MM.1S (cell line): ENCODE data around the gene ARPC5.

ENCODE experiments used
- CTCF ChIP-seq: fragments of 300-600 bp; sonication (generic); IDR thresholded peaks from 2 replicates; pipeline ENCODE4 v1.5.1; 2016; ENCODE audit warnings: antibody characterized with exemption, low read length, mixed read lengths
- EZH2 ChIP-seq: fragments of 300-600 bp; sonication (generic); optimal IDR thresholded peaks from 2 replicates; pipeline ENCODE3; 2017; ENCODE audit warnings: low read depth, mild to moderate bottlenecking, antibody characterized with exemption, low read length, mixed read lengths
- EZH2phosphoT487 ChIP-seq: fragments of 300-600 bp; sonication (generic); IDR thresholded peaks from 2 replicates; pipeline ENCODE4 v1.6.1; 2018; ENCODE audit warnings: antibody characterized with exemption, low read length

GRCh38 chr1:183604038-183604808, 31.4 kb downstream of the ARPC5 start:
- TF ChIP-seq EZH2, result no peak
- TF ChIP-seq CTCF, result no peak
- TF ChIP-seq EZH2phosphoT487, result no peak
